Measurements from ENCODE around the gene CYP21A2. TPM values are rescaled to one million over a fixed set of nuclear protein-coding genes. Genes with fewer than 3 reads are reported as not detected.
"Not testable (repeated sequence)": the region's sequence is repeated elsewhere in the genome, so short reads cannot be mapped to it uniquely, and the experiment has no call there.

CYP21A2 gene
- under 1 TPM; 0.30 to 0.61 TPM for total RNA-seq
- 1 to 10 TPM; 2.7 to 4.9 TPM for polyA plus RNA-seq (ENCODE audit: insufficient read length in 2 of 2)
- long read RNA-seq, donor 1, partial matches to known transcripts, result 0 of 6 reads
- long read RNA-seq, donor 1, other reads (novel, unspliced or antisense), result 6 of 6 reads
- long read RNA-seq, donor 2, result 0 reads
- long read RNA-seq, donor 3, result 0 reads
- long read RNA-seq, donor 4, result 0 reads

DNA sequence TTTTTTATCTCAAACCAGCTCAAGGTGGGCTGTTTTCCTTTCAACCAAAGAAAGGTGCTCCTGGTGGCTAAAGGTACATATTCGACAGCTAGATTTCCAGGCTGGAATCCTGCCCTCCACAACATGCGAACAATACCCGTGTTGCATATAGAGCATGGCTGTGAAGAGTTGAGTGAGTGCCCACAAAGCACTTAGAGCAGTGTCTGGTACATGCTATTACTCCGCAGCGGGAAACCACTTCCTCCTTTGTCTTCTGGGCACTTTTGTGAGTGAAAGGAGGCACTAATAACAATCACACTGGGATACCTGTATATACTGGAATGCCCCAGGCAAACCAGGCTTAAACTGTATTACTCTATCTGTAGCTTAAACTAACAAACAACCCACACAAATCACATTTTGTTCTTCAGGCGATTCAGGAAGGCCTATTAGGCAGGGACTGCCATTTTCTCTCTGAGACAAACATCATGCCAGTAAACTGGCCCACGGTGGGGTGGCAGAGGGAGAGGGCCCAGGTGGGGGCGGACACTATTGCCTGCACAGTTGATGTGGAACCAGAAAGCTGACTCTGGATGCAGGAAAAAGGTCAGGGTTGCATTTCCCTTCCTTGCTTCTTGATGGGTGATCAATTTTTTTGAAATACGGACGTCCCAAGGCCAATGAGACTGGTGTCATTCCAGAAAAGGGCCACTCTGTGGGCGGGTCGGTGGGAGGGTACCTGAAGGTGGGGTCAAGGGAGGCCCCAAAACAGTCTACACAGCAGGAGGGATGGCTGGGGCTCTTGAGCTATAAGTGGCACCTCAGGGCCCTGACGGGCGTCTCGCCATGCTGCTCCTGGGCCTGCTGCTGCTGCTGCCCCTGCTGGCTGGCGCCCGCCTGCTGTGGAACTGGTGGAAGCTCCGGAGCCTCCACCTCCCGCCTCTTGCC lies at the start of gene CYP21A2:
Gene CYP21A2, plus strand, starts transcription at position 818 of the 927 bp plus-strand sequence. Its CDS starts 8 bp downstream, at position 826.
- H3K36me3 ChIP-seq (ENCODE audit: control insufficient read depth, insufficient read depth, low read length); H3K27me3 ChIP-seq (ENCODE audit: control insufficient read depth, insufficient read depth, low read length); H3K4me3 ChIP-seq (ENCODE audit: low read depth, low read length); H3K27ac ChIP-seq (ENCODE audit: low read depth, low read length); DNase-seq (ENCODE audit: low read depth in 4 of 6, low spot score in 6 of 6); H3K4me1 ChIP-seq (ENCODE audit: control insufficient read depth, insufficient read depth, low read length); H3K9me3 ChIP-seq (ENCODE audit: control insufficient read depth, insufficient read depth, low read length): not testable (repeated sequence)
- WGBS (ENCODE audit: insufficient coverage), result 93% methylated on average over 11 of the region's 19 CpGs

DNA sequence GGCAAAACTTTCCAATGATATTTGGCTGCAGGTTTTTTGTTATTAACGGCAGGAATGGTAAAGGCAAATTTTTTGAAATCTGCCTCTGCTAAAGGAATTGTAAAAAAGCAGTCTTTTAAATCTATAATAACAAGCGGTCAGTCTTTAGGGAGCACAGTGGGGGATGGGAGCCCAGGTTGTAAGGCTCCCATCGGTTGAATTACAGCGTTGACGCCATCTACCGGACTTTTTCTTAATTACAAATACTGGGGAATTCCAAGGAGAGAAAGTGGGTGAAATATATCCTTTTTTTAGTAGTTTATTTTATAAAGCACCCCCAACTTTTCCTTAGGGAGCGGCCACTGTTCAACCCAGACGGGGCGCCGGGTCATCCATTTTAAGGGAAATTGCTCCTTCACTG lies 48.9 kb upstream of the CYP21A2 start:
- H3K27ac ChIP-seq (ENCODE audit: low read depth, low read length); H3K27me3 ChIP-seq (ENCODE audit: control insufficient read depth, insufficient read depth, low read length); DNase-seq (ENCODE audit: low read depth in 4 of 6, low spot score in 6 of 6); H3K36me3 ChIP-seq (ENCODE audit: control insufficient read depth, insufficient read depth, low read length); H3K4me1 ChIP-seq (ENCODE audit: control insufficient read depth, insufficient read depth, low read length); H3K9me3 ChIP-seq (ENCODE audit: control insufficient read depth, insufficient read depth, low read length); H3K4me3 ChIP-seq (ENCODE audit: low read depth, low read length): not testable (repeated sequence)
- WGBS (ENCODE audit: insufficient coverage), result no CpG with 5 or more reads among the region's 10 CpGs

DNA sequence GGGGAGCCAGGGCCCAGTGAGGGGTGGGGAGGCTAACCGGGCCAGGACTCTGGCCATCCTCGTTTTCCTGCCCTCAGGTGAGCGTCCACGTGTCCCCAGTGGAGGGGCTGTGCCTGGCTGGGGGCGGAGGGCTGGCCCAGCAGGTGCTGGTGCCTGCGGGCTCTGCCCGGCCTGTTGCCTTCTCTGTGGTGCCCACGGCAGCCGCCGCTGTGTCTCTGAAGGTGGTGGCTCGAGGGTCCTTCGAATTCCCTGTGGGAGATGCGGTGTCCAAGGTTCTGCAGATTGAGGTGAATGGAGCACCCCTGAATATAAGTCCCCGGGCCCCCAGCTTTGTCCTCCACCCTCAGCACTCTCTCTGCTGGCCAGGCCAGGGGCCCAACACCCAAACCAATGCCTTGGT lies 43.8 kb upstream of the CYP21A2 start:
- H3K27ac ChIP-seq (ENCODE audit: low read depth, low read length); H3K4me1 ChIP-seq (ENCODE audit: control insufficient read depth, insufficient read depth, low read length); H3K36me3 ChIP-seq (ENCODE audit: control insufficient read depth, insufficient read depth, low read length); H3K4me3 ChIP-seq (ENCODE audit: low read depth, low read length); H3K27me3 ChIP-seq (ENCODE audit: control insufficient read depth, insufficient read depth, low read length); H3K9me3 ChIP-seq (ENCODE audit: control insufficient read depth, insufficient read depth, low read length); DNase-seq (ENCODE audit: low read depth in 4 of 6, low spot score in 6 of 6): not testable (repeated sequence)
- no CpG with 5 or more reads among the region's 14 CpGs for WGBS (ENCODE audit: insufficient coverage)

DNA sequence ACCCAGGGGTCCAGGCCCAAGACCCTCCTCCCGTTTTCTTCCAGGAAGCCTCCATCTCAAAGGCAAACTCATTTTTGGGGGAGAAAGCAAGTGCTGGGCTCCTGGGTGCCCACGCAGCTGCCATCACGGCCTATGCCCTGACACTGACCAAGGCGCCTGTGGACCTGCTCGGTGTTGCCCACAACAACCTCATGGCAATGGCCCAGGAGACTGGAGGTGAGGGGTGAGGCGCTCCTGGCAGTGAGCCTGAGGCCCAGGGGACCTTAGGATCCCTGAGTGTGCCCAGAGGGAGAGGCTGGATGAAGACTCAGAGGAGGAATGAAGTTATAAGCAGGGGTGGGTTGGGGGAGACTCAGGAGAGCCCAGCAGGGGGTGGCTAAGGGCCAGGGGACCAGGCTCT lies 41.8 kb upstream of the CYP21A2 start:
- not testable (repeated sequence) for DNase-seq (ENCODE audit: low read depth in 4 of 6, low spot score in 6 of 6); H3K27me3 ChIP-seq (ENCODE audit: control insufficient read depth, insufficient read depth, low read length); H3K27ac ChIP-seq (ENCODE audit: low read depth, low read length); H3K9me3 ChIP-seq (ENCODE audit: control insufficient read depth, insufficient read depth, low read length); H3K4me1 ChIP-seq (ENCODE audit: control insufficient read depth, insufficient read depth, low read length); H3K4me3 ChIP-seq (ENCODE audit: low read depth, low read length); H3K36me3 ChIP-seq (ENCODE audit: control insufficient read depth, insufficient read depth, low read length)
- 100% methylated on average over 4 of the region's 6 CpGs for WGBS (ENCODE audit: insufficient coverage)

DNA sequence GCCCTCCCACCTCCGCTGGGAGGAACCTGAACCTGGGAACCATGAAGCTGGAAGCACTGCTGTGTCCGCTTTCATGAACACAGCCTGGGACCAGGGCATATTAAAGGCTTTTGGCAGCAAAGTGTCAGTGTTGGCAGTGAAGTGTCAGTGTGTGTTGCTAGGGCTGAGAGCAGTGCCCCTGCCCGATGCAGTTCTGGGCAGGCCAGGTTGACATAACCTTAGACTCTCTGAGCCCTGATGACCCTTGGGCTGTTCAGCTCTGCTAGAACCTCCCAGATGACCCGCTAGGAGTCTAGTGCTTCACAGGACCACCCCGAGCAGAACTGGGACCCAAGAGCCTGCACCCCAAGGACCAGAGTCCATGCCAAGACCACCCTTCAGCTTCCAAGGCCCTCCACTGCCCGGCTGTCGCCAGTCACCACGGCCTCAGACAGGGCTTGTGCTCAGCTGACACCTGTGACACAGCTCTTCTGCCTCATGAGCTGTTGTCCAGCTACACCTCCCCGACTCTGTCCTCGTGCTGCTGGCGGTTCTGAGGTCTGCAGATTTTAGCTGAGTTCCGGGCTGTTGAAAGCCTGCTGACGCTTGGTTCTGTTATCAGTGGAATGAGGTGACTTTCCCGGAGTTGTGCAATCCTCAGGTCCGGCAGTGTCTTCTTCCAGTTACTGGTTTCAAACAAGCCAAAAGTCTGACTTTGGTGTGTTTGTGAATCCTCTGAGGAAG lies 35.5 kb upstream of the CYP21A2 start:
- WGBS (ENCODE audit: insufficient coverage), result no CpG with 5 or more reads among the region's 15 CpGs
- not testable (repeated sequence) for H3K4me3 ChIP-seq (ENCODE audit: low read depth, low read length); DNase-seq (ENCODE audit: low read depth in 4 of 6, low spot score in 6 of 6); H3K9me3 ChIP-seq (ENCODE audit: control insufficient read depth, insufficient read depth, low read length); H3K27ac ChIP-seq (ENCODE audit: low read depth, low read length); H3K36me3 ChIP-seq (ENCODE audit: control insufficient read depth, insufficient read depth, low read length); H3K4me1 ChIP-seq (ENCODE audit: control insufficient read depth, insufficient read depth, low read length); H3K27me3 ChIP-seq (ENCODE audit: control insufficient read depth, insufficient read depth, low read length)

DNA sequence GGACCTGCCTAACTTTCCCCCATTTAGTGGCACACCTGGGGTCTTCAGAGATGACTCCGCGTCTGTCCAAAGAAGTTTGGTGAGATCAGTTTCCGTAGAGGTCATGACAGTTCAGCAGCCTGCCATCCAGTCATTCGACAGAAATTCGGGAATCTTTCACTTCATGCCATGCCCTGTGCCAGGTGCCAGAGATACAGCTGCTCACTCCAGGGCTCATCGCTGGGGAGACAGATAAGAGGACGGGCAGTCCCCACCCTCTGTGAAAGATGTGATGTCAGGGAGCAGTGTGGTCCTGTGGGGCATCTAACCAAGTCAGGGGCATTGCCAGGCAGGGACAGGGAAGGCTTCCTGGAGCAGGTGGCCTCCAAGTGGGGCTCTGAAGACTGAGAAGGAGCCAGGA lies 34.9 kb upstream of the CYP21A2 start:
- no CpG with 5 or more reads among the region's 7 CpGs for WGBS (ENCODE audit: insufficient coverage)
- H3K4me3 ChIP-seq (ENCODE audit: low read depth, low read length); H3K4me1 ChIP-seq (ENCODE audit: control insufficient read depth, insufficient read depth, low read length); H3K27ac ChIP-seq (ENCODE audit: low read depth, low read length); H3K27me3 ChIP-seq (ENCODE audit: control insufficient read depth, insufficient read depth, low read length); H3K36me3 ChIP-seq (ENCODE audit: control insufficient read depth, insufficient read depth, low read length); DNase-seq (ENCODE audit: low read depth in 4 of 6, low spot score in 6 of 6); H3K9me3 ChIP-seq (ENCODE audit: control insufficient read depth, insufficient read depth, low read length): not testable (repeated sequence)

DNA sequence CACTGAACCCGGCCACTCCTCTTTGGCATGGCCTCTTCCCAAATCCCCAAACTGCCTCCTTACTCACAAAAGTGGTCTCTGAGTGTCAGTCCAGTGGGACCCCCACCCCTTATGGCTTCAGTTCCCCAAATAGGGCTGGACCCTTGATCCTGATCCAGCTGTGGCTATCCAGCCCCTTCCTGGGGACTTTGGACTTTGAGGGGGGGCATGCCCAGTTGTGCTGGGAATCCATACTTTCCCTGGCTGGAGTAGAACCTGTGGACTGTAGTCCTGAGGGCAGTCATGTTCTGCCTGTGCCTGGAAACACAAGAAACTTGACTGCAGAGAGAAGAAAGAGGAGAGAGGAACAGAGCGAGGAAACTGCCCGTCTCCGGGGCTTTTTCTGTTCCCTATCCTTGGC lies 33.8 kb upstream of the CYP21A2 start:
- not testable (repeated sequence) for H3K36me3 ChIP-seq (ENCODE audit: control insufficient read depth, insufficient read depth, low read length); H3K27ac ChIP-seq (ENCODE audit: low read depth, low read length); H3K4me3 ChIP-seq (ENCODE audit: low read depth, low read length); H3K27me3 ChIP-seq (ENCODE audit: control insufficient read depth, insufficient read depth, low read length); H3K9me3 ChIP-seq (ENCODE audit: control insufficient read depth, insufficient read depth, low read length); DNase-seq (ENCODE audit: low read depth in 4 of 6, low spot score in 6 of 6); H3K4me1 ChIP-seq (ENCODE audit: control insufficient read depth, insufficient read depth, low read length)
- WGBS (ENCODE audit: insufficient coverage), result 71% methylated on average over 2 of the region's 4 CpGs

DNA sequence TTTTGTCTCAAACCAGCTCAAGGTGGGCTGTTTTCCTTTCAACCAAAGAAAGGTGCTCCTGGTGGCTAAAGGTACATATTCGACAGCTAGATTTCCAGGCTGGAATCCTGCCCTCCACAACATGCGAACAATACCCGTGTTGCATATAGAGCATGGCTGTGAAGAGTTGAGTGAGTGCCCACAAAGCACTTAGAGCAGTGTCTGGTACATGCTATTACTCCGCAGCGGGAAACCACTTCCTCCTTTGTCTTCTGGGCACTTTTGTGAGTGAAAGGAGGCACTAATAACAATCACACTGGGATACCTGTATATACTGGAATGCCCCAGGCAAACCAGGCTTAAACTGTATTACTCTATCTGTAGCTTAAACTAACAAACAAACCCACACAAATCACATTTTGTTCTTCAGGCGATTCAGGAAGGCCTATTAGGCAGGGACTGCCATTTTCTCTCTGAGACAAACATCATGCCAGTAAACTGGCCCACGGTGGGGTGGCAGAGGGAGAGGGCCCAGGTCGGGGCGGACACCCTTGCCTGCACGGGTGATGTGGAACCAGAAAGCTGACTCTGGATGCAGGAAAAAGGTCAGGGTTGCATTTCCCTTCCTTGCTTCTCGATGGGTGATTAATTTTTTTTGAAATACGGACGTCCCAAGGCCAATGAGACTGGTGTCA lies 33.2 kb upstream of the CYP21A2 start:
- H3K36me3 ChIP-seq (ENCODE audit: control insufficient read depth, insufficient read depth, low read length); DNase-seq (ENCODE audit: low read depth in 4 of 6, low spot score in 6 of 6); H3K4me3 ChIP-seq (ENCODE audit: low read depth, low read length); H3K27ac ChIP-seq (ENCODE audit: low read depth, low read length); H3K27me3 ChIP-seq (ENCODE audit: control insufficient read depth, insufficient read depth, low read length); H3K9me3 ChIP-seq (ENCODE audit: control insufficient read depth, insufficient read depth, low read length); H3K4me1 ChIP-seq (ENCODE audit: control insufficient read depth, insufficient read depth, low read length): not testable (repeated sequence)
- 81% methylated on average over 7 of the region's 13 CpGs for WGBS (ENCODE audit: insufficient coverage)

DNA sequence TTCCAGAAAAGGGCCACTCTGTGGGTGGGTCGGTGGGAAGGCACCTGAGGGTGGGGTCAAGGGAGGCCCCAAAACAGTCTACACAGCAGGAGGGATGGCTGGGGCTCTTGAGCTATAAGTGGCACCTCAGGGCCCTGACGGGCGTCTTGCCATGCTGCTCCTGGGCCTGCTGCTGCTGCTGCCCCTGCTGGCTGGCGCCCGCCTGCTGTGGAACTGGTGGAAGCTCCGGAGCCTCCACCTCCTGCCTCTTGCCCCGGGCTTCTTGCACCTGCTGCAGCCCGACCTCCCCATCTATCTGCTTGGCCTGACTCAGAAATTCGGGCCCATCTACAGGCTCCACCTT lies 32.7 kb upstream of the CYP21A2 start:
- not testable (repeated sequence) for H3K4me1 ChIP-seq (ENCODE audit: control insufficient read depth, insufficient read depth, low read length); H3K27ac ChIP-seq (ENCODE audit: low read depth, low read length); H3K9me3 ChIP-seq (ENCODE audit: control insufficient read depth, insufficient read depth, low read length); H3K36me3 ChIP-seq (ENCODE audit: control insufficient read depth, insufficient read depth, low read length); H3K4me3 ChIP-seq (ENCODE audit: low read depth, low read length); H3K27me3 ChIP-seq (ENCODE audit: control insufficient read depth, insufficient read depth, low read length); DNase-seq (ENCODE audit: low read depth in 4 of 6, low spot score in 6 of 6)
- WGBS (ENCODE audit: insufficient coverage), result 89% methylated on average over 5 of the region's 9 CpGs

All from spinal cord (tissue), 10 donors.